CD4-positive, alpha-beta T cell treated with Interleukin-17A for 4 hours (primary cell): ENCODE data around the gene SBNO1.
A peak's percentile ranks its signal among the peaks of the same experiment; 100 is the strongest.
"Not testable (repeated sequence)": the region's sequence is repeated elsewhere in the genome, so short reads cannot be mapped to it uniquely, and the experiment has no call there.

Experiments used
- DNase-seq: peaks from one replicate; pipeline ENCODE4 v3.0.0-alpha.2; 2020; ENCODE audit warnings: mixed read lengths

The SBNO1 gene

GRCh38 chr12:123364532-123365024 is at the start of gene SBNO1:
Gene SBNO1 (minus strand): TSS chr12:123364847. CDS start chr12:123350441, 14,406 bp downstream.
- DNase-seq, result peak; percentile 94

DNA sequence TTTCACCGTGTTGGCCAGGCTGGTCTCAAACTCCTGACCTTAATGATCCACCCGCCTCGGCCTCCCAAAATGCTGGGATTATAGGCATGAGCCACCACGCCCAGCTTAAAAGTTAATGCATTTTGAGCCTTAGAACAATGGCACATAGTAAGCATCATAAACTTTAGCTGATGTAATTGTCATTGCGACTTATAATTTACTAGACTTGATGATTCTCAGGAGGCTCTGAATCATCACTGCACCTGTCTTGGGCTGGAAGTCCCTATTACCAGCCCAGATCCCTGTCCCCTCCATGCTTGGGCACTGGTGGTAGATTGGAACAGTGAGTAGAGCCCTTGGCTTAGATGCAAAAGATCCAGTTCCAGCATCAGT is 45.4 kb upstream of the SBNO1 start:
- no peak for DNase-seq

- not testable (repeated sequence) for DNase-seq
Measured at GRCh38 chr12:123409284-123410040, 44.8 kb upstream of the SBNO1 start.

- not testable (repeated sequence) for DNase-seq
Measured at GRCh38 chr12:123408619-123409018, 44.0 kb upstream of the SBNO1 start.

DNA sequence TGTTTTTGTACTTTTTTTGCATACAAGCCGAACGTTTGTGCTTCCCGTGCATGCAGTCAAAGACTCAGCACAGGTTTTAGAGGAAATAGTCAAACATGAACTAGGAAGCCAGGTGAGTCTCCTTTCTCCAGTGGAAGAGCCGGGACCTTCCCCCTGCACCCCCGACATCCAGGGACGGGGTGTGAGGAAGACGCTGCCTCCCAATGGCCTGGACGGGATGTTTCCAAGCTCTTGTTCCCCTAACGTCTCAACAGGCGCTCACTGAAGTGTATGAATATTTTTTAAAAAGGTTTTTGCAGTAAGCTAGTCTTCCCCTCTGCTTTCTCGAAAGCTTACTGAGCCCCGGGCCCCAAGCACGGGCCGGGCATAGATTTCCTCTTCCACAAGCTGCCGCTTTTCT is 43.3 kb upstream of the SBNO1 start:
- not testable (repeated sequence) for DNase-seq

GRCh38 chr12:123407269-123407668 is 42.6 kb upstream of the SBNO1 start:
- not testable (repeated sequence) for DNase-seq

DNA sequence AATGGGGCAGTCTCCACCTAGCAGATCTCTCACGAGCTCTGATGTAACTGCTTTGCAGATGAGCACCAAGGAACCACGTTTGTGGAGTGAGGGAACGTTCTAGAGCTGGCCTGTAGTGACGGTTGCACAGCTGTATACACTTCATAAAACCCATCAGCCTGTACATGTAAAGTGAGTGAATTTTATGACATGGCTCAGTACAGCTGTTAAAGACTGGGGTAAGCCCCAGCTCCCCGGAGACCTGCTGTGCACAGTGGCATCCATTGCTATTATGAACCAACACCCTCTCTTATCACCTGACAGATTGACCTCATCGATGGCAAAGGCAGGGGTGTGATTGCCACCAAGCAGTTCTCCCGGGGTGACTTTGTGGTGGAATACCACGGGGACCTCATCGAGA is 39.9 kb upstream of the SBNO1 start:
- no peak for DNase-seq

DNA sequence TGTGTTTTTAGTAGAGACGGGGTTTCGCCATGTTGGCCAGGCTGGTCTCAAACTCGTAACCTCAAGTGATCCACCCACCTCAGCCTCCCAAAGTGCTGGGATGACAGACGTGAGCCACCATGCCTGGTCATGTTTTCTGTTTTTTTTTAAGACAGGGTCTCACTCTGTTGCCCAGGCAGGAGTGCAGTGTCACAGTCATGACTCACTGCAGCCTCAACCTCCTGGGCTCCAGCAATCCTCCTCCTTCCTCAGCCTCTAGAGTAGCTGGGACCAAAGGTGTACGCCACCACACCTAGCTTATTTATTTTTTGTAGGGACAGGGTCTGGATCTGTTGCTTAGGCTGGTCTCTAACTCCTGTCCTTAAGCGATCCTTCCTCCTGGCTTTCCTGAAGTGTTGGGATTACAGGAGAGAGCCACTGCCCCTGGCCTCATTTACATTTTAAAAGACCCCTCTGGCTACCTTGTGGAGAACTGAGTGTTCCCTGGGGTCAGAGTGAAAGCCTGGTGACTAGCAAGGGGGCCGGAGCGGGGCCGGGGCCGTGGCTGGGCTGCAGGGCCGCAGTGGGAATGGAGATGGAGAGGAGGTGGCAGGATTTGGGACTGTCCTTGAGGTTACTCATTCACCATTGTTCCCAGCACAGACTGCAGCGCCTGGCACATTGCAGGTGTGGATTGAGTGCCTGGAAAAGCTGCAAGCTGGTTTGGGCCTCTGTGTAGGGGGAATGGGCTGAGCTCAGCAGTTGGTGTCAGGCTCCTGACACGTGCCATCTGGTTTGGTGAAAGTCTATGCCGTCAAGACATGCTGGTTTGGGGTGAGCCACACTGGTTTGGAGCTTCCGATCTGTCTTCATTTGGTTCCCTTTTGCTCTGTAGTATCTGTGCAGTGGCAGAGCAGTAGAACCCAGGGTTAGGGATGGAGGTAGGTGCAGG is 37.4 kb upstream of the SBNO1 start:
- DNase-seq, result no peak

DNA sequence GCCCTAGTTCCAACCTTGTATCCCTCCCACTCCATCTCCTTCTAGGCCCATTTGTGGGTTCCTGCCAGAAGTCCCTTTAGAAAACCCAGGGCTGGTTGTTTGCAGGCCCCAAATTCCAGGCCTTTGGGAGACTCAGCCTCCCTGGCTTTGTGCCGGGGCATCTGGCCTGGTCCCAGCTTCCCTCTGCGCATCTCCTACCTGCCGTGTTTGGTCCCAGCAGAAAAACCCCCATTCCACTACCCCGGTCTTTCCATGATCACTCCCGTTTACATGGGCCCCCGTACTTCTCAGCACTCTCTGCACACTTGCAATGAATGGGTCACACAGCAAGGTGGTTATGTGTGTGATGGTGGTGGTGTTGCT is 34.6 kb upstream of the SBNO1 start:
- DNase-seq, result no peak

DNA sequence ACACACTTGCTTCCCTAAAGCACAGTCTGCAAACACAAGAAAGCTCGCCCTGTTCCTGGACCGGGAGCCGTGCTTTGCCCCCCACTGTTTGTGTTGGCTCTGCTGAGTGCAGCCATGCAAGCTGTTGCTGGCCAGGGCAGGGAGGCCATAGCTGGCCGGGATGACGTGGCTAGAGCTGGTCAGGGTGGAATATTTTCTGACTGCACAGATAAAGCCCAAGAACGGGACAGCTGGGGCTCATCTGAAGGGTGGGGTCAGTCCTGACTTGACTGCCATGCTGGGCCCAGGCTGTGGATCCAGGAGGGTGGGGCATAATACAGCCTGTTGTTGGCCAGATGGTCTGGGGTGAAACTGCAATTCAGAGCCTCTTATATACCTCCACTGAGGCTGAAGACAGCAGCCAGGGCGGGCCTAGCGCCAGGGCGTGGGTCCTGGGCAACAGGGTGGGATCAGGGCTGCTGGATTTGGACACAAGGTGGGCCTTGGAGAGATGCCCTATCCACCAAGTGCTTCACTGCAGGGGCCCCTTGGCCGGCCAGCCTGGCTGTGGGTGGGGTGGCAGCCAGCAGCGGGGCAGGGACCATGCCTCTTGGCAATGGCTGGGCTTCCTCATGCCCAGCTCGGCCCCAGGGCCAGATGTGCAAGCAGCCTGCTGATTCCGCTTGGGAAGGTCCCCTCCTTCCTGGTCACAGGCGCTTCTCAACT is 34.1 kb upstream of the SBNO1 start:
- no peak for DNase-seq

DNA sequence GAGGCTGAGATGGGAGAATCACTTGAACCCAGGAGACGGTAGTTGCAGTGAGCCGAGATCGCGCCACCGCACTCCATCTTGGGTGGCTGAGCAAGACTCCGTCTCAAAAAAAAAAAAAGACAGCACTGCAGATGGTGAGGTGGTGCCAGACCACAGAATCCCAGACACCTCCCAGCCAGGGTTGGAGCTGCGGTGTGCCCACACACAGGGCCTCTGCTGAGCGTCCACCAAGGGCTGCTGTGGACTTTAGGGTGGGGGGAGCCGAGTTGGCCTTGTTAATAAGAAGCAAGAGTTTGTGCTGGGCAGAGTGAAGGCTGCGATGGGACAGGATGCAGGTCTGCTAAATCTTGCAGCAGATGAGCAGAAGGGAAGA is 33.5 kb upstream of the SBNO1 start:
- DNase-seq, result no peak

DNA sequence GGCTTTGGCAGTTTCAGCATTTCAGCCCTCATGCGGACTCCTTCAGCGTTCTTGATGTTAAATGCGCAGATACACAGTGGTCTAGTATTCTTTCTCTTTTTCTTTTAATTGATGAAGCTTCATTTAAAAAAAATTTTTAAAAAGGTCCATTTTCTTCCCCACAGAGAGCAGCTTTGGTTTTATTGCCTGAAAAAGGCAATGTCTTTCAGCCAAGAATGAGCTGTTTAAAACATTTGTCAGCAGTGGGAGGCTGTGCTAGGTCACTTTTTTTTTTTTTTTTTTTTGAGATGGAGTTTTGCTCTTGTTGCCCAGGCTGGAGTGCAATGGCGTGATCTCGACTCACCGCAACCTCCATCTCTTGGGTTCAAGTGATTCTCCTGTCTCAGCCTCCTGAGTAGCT is 32.8 kb upstream of the SBNO1 start:
- no peak for DNase-seq

DNA sequence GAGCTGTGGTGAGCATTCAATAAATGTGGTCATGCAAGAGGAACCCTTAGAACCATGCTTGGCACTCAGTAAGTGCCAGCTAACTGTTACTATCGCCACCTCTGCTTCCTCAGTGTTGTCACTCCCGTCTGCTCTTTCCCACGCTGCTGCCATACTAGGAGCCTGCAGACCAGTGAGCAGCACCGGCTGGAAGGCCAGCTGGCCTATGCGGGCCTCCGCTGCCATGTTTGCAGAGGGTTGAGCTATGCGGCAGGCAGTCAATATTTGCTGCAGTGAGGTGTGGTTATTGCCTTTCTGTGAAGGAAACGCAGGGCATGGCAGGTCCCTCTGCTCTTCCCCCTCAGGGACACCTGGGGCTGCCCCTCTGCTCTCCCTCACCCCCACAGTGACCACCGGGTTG is 32.3 kb upstream of the SBNO1 start:
- no peak for DNase-seq

DNA sequence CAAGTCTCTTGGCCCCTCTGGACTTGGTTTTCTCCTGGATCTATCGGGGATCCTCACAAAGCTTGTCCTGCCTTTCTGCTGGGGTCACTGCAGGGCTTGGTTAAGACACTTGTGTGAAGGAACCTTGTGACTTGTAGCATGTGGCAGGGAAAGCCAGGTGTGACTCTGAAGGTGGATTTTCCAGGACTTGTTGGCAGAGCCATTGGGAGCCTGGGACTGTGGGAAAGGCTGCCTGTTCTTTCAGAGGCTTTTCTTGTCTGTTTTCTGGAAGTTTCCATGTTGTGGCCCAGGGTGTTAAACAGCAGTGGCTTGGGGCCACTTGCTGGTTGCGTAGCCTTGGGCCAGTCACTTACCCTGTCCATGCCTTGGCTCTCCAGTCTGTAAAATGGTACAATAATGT is 31.9 kb upstream of the SBNO1 start:
- DNase-seq, result no peak

DNA sequence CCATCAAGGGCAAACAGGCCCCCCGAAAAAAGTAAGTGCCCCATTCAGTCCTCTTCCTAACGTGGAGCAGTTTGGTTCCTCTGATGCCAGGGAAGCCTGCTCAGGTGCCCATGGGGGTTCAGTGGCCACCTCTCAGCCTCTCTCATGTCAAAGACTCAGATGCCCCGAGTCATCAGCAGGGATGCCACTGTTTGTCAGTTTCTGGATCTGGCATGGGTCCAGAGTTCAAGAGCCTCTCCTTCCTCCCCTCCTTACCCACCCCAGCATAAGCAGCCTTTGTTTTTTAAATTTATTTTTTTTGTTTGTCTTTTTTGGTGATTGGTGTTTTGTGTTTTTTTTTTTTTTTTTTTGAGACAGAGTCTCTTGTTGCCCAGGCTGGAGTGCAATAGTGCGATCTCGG is 30.6 kb upstream of the SBNO1 start:
- DNase-seq, result no peak

DNA sequence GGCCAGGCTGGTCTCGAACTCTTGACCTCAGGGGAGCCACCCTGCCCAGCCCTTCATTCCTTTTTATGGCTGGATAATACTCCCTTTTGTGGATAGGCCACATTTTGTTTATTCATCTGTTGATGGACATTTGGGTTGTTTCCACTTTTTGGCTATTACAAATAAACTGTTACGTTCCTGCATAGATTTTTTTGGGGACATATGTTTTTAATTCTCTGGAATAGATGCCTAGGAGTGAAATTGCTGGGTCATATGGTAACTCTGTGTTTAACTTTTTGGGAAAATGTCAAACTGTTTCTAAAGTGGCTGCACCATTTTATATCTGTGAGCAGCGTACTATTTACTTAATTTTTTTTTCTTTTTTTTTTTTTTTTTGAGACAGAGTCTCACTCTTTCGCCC is 29.1 kb upstream of the SBNO1 start:
- no peak for DNase-seq

DNA sequence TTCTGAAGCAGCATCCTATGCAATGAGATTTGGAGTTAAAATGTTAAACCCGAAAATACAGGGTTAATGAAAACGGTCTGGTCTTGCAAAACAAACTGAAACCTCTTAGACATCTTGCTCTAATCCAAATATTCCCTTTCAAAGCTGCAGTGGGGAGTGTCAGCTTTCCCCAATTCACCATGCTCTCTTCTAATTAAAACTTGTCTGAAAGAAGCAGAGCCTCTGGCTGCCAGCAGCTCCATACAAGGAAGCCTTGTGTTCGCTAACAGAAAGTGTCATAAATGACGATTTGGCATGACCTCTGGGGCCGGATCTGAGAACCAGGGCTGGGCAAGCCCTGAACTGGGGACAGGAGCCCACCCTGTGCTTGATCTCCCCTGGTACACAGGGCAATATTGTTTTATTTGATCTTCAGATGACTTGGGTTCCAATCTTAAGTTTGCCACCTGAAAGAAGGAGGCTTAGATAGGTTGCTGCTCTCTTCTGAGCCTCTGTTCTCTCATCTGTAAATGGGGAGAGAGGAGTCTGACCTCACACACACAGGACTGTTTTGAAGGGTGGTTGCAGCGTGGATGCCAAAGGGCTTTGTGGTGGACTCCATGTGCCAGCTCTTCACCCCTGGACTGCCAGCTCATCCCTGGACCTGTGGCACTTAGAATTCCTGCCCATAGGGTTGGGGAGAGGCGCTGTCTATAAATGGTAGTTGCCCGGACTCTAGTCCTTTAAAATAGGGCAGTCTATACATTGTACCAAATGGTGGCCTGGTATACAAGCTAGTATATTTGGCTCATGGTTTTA is 27.1 kb upstream of the SBNO1 start:
- DNase-seq, result no peak

GRCh38 chr12:123390498-123391426 is 26.1 kb upstream of the SBNO1 start:
- DNase-seq, result no peak

DNA sequence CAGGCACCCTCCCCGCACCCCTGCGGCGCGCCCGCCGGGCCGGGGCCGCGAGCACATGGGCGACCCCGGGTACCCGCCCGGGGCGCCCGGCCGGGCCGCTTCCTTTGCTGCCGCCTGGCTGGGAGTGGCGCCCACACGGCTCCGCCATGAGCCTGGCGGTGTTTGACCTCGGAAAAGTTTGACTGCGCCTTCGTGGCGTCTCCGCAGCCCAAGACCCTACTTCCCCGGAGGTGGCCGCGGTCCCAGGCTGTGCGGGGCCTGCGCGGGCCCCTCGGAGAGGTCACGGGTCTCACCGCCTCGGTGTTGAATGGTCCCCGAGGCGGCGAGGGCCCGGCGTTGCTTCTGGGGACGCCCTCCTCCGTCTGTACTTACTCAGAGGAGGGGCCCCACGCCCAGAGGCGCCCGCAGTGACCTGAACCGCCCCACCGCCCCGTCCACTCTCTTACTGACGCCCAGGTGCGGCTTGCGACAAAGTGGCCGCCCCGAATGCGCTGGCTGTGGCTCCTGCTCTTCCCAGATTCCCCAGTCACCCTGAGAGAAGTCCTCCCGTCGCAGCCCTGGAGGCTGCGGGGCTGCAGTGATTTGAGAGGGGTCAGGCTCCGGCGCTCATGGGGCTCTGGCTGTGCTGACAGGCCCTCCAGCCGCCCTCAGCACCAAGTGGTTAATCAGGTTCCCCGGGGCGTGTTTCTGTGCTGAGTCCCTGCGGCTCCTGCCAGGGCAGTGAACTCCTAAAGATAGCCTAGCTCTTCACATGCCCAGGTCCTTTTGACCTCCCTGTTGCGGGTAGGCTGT is 25.1 kb upstream of the SBNO1 start:
- peak; percentile 38 for DNase-seq

DNA sequence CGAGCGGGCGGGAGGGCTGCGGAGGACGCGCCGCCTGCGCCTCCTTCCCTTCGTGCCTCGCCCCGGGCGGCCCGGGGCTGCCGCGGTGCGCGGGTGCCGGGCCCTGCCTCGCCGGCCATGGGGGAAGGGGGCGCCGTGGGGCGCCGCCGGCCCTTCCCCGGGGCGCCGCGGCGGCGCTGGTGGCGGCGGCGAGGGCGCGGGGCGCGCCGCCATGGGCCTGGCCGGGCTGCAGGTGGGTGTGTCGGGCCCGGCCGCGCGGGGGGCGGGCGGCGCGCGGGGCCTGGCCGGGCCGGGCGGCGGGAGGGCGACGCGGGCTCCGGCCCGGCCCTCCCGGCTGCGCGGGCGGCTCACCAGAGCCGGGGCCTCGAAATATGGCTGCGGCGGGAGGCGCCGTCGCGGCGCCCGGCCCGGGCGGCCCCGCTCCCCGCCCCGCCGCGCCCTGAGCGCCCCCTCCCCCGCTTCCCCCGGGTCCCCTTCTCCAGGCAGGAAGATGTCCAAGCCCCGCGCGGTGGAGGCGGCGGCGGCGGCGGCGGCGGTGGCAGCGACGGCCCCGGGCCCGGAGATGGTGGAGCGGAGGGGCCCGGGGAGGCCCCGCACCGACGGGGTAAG is 24.4 kb upstream of the SBNO1 start:
- DNase-seq, result no peak
